ENCODE results near the gene SMIM21.

The SMIM21 gene

DNA sequence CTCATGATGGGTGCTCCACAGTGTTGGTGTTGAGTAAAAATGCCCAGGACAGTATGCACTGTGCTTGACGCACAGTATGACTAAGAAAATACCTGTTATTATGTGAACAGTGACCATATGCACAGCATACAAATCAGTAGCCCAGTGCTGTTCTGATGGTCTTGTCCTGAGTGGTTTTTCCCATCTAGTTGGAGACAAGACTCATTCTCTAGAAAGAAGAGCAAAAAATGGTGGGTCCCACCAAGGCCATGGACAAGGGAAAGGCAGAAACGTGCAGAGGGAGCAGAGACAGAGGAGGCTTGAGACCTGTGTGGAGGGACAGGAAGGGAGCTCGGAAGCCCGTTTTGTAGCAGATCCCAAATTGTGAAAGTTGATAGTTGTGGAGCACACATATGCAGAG is 987 bp upstream of the SMIM21 start:
- in situ Hi-C loops (cut with MboI; ENCODE audit: low sequenced_read_pairs), result no loop called here

GRCh38 chr18:75422341-75422910 is 5.1 kb downstream of the SMIM21 start:
- in situ Hi-C loops (cut with MboI; ENCODE audit: low sequenced_read_pairs), result no loop called here

- in situ Hi-C loops (cut with MboI; ENCODE audit: low sequenced_read_pairs), result no loop called here
Observed at GRCh38 chr18:75421656-75422055, 5.8 kb downstream of the SMIM21 start.

DNA sequence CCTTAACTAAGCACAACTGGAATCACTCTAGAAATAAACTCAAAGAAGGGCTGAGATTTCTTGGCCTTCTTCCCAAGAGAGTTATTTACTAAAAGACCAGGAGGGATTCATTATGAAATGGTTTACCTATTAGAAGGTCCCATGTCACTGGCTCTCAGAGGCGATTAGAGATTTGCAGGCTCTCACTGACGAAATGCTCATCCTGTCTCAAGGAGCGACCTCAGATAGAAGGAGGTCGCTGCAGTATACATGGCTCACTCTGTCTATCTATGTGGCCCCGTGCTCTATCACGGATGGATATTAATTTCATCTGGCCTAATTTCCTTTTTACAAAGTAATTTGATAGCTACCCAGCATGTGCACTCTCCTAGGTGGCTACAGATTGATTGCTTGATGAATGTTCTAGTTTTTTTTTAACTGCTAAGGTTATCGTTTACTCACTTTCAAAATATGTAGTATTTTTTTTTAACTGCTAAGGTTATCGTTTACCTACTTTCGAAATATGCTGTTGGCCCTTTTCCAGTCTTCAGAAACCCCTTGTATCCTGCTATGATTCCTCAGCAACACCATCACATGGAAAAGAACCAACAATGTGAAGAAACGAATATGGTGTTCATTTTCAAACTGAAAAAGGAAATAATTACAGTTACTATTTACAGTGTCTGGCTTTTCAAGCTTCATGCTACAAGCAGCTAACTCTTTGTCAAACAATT is 9.1 kb downstream of the SMIM21 start:
- in situ Hi-C loops (cut with MboI; ENCODE audit: low sequenced_read_pairs), result no loop called here

- in situ Hi-C loops (cut with MboI; ENCODE audit: low sequenced_read_pairs), result no loop called here
Observed at GRCh38 chr18:75410611-75411010, 16.9 kb downstream of the SMIM21 start.

GRCh38 chr18:75409806-75410205 is 17.7 kb downstream of the SMIM21 start:
- in situ Hi-C loops (cut with MboI; ENCODE audit: low sequenced_read_pairs), result no loop called here

DNA sequence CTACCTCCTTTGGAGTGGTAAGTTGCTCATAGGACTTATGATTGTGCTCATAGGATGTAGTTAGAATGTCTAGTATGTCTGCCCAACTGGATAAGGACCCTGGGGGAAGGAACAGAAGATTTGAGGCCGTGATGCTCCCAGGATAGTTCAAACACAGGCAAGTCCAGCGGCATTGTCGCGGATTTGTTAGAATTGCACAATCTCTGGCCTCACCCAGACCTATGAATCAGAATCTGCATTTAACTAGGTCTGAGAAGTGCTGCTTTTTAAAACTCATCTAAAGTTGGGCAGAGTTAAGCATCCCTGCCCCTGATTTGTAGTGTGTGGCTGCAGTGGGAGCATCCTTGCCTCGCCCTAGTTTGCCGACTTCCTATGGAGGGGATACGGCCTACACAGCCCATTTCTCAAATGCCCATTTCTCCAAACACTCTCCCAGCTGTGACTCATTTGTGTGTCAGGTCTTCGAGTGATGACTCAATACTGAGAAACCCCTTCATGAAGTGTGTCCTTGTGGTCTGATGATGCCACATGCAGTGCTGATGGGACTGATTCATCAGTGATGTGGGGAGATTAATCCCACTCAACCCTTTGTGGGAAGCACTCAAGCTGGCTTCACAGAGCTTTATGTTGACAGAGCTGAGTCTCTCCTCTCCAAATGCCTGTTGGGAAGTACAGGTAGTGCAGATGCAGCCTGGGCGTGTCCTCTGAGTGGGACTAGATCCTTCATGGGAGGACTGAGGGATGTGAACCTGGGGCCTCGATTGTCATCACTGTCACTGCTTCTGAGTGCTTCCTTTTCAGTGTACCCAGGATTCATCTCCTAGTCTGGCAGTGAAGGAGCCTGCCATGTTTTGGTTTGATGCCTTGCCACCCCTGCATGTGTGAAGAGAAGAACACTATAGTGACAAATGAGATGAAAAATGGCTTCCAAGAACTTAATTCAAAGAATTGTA is 18.7 kb downstream of the SMIM21 start:
- in situ Hi-C loops (cut with MboI; ENCODE audit: low sequenced_read_pairs), result no loop called here

- in situ Hi-C loops (cut with MboI; ENCODE audit: low sequenced_read_pairs), result no loop called here
Observed at GRCh38 chr18:75407468-75408437, 19.8 kb downstream of the SMIM21 start.

DNA sequence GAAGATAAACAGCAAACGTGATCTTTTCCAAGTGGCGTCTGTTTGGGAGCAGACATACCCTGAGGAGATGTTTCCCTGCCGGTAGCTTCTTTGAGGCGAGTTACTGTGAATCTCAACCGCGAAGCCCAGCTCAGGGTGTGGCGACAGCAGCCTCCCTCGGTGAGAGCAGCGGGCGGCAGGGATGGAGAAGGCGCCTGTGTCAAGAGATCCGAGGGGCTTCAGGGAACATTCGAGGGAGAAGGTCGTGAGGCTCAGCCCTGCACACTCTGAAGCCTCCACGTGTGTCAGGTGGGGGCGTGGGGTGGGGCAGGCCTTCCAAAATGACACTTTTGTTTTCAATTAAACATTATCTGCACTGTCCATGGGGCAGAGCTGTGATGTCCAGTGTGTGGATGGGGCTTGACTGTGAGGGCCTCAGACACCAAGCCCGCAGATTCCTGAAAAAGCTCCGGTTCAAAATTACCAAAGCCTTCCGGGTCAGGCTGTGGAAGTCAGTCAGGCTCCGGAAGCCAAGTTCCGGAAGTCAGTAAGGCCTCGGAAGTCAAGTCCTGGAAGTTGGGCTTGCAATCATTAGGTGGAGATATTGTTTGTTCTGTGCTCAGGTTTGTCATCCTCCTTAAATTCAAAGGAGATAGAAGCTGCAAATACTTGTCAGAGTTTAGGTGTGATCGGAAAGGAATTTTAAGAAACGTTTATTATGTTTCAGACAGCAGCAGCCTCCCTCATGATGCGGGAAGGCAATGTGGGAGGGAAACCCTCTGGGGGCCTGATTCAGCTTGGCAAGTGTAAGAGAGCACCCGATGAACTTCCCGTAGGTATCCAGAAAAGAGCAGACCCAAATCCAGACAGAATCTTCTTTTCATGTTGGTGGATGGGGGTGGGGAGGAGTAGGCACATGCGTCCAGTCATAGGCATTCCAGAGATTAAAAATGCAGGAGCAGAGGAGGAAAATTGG is 20.7 kb downstream of the SMIM21 start:
- in situ Hi-C loops (cut with MboI; ENCODE audit: low sequenced_read_pairs), result no loop called here

DNA sequence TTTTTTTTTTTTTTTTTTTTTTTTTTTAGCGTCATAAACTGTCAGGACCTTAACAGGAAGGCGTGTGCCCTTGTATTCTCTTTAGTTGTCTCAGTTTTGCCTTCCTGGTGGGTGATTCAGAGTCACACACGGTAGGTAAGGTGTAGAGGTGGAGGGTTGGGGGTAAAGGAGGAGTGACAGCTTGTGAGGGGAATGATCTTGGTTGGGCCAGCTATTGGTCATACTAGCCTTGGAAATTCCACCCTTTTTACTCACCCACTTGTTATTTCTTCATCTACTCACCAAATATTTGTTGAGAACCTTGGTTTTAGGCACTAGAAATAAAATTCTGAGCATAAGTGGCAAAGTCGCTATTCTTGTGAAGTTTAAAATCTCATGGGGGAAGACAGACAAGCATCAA is 22.2 kb downstream of the SMIM21 start:
- in situ Hi-C loops (cut with MboI; ENCODE audit: low sequenced_read_pairs), result no loop called here

- in situ Hi-C loops (cut with MboI; ENCODE audit: low sequenced_read_pairs), result no loop called here
Observed at GRCh38 chr18:75400366-75400765, 27.1 kb downstream of the SMIM21 start.

DNA sequence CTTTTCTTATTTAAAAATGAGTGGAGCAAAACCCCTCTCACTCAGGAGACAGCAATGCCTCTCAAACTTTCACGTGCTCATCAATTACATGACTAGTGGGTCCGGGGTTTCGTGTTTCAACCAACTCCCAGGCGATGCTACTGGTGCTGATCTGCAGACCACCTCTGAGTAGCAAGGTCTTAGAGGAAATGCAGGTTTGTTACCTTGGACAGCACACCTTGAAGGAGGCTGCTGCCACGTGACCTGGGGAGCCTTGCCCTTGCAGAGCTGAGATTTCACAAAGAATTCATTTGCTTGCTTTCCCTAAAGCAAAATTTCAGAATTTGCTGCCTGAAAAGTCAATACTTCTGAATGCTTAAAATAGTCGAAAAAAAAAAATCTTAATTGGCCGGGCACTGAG is 32.4 kb downstream of the SMIM21 start:
- in situ Hi-C loops (cut with MboI; ENCODE audit: low sequenced_read_pairs), result no loop called here

- in situ Hi-C loops (cut with MboI; ENCODE audit: low sequenced_read_pairs), result no loop called here
Observed at GRCh38 chr18:75393721-75394120, 33.8 kb downstream of the SMIM21 start.

- in situ Hi-C loops (cut with MboI; ENCODE audit: low sequenced_read_pairs), result no loop called here
Observed at GRCh38 chr18:75392226-75392578, 35.3 kb downstream of the SMIM21 start.

- in situ Hi-C loops (cut with MboI; ENCODE audit: low sequenced_read_pairs), result no loop called here
Observed at GRCh38 chr18:75391279-75392225, 36.0 kb downstream of the SMIM21 start.

DNA sequence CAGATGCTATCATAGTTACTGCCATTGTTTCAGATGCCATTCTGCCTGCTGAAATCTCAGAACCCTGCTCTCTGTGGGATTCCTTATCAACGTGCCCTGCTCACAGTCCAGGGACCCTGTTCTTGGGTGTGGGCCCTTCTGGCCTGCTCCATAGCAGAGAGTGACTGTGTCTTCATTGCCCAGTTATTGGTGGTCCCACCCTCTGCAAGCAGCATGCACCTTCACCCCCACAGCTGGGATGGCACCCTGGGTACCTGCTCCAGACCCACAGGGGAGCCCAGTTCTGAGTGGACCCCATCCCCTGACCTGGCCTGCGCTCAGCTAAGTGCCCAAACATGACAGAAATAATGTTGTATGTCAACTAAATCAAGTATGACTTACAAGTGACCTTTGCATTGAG is 36.6 kb downstream of the SMIM21 start:
- in situ Hi-C loops (cut with MboI; ENCODE audit: low sequenced_read_pairs), result no loop called here

- in situ Hi-C loops (cut with MboI; ENCODE audit: low sequenced_read_pairs), result no loop called here
Observed at GRCh38 chr18:75384144-75384543, 43.4 kb downstream of the SMIM21 start.

Measured in HL-60/S4 (cell line).